ENCODE data around the gene OTOGL.
"Not testable (repeated sequence)": the region's sequence is repeated elsewhere in the genome, so short reads cannot be mapped to it uniquely, and the experiment has no call there.

OTOGL gene

DNA sequence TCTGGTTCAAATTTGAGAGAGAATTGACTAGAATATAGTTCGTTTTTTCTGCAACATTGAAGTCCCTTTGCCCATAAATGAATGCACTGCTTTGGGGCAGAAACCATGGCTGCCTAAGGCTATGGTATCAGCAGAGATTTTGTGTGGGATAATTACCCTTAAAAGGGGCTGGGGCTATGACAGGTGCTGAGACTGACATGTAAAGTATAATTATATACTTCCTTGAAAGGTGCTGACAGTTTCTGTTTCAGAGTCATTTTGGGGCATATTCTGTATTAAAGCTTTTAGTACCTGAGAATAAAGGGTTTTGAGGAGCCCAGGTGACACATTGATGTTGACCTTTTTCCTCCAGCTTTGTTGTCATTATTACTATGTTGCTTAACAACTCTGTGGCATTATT is 194.4 kb downstream of the OTOGL start:
- DNase-seq = no peak

DNA sequence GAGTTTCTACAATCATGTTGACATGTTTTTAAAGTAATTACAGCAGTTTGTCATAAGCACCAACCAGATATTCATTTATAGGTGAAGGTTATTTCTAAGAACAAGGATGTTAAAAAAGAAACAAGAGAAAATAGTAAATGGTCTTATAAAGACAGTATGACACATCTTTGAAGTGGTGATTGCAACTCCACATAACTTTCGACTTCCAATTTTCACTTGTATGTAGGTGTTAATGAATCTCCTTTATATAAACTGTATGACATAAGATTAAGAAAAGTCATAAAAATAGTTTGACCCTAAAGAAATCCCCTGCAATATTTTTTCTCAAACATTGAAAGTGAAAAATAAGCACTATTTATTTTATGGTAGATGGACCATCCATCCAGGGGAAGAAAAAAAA is 199.9 kb downstream of the OTOGL start:
- DNase-seq = no peak

DNA sequence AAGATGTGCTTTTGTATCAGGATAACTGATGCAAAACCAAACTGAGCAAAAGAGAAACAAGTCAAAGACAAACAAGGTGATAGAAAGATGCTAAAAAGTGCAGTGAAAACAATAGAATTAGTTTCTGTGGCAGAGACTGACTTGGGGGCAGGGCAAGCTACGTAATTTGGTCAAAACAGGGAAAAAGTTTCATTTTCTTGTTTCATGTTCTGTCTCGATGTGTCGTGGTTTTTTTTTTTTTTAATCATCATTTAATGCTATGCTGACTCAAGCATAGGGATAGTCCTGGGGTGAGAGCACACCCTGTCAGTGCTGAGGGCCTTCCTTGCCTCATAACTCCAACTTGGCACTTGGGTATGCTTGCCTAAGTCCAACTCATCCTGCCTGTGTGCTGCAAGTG is 200.6 kb downstream of the OTOGL start:
- no peak for DNase-seq

DNA sequence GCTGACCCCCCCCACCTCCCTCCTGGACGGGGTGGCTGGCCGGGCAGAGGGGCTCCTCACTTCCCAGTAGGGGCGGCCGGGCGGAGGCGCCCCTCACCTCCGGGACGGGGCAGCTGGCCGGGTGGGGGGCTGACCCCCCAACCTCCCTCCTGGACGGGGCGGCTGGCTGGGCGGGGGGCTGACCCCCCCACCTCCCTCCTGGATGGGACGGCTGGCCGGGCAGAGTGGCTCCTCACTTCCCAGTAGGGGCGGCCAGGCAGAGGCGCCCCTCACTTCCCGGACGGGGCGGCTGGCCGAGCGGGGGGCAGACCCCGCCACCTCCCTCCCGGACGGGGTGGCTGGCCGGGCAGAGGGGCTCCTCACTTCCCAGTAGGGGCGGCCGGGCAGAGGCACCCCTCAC is 208.1 kb downstream of the OTOGL start:
- DNase-seq = not testable (repeated sequence)

DNA sequence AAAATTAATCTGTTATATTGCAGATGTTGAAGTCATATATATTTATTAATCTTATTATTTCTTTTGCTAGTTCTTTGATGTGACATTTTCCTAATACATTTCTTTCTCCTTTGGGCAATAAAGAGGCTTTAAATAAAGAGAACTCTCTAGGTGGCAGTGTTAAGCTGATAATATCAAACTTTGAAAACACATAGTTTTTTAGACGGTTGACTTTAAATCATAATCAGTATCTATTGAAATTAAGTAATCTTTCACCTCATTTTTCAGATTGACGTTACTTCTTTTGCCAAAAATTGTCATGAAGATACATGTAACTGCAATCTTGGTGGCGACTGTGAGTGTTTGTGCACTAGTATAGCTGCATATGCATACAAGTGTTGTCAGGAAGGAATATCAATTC is 213.9 kb downstream of the OTOGL start:
- DNase-seq = no peak

DNA sequence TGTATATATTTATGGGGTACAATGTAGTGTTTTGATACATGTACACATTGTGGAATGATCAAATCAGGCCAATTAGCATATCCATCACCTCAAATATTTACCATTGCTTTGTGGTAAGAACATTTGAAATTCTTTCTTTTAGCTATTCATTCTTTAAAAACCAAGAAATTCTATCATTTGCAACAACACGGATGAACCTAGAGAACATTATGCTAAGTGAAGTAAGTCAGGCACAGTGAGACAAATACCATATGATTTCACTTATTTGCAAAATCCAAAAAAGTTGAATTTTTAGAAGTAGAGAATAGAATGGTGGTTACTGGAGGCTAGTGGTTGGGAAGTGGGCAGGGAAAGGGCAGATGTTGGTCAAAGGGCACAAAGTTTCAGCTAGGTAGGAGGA is 215.4 kb downstream of the OTOGL start:
- DNase-seq = no peak

DNA sequence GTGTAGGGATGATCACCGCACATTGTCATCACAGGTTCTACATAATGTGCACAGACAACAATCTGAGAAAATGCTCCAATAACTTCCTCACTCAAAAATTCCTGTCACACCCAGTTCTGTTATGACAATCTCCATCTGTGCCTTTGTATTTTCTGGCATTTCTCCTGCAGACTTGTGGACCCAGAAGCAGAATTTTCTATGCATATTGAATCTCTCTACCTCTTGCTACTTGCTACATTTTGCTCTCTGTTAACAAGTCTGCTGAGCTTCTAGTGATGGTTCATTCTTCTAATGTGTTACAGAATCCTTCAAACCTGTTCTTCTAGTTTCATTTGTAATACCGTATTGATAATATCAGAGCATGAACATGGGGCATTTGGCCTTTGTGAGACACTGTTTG is 216.9 kb downstream of the OTOGL start:
- no peak for DNase-seq

DNA sequence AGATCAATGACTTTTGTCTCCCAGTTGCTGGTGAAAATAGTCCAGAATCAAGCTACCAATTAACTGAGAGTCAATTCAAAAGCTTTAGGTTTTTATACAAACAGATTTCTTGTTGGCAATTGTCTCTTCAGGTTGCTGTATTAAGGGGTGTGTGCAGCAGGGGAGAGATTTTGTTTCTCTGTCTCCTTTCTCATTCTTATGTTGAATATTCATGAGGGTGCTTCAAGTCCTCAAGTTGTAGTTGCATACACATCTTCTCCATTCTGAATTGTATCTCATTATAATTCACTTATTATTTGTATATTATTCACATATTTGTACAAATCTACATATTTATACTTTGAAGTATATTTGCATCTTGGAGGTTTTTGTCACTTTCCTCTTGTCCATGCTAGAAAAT is 218.0 kb downstream of the OTOGL start:
- no peak for DNase-seq

DNA sequence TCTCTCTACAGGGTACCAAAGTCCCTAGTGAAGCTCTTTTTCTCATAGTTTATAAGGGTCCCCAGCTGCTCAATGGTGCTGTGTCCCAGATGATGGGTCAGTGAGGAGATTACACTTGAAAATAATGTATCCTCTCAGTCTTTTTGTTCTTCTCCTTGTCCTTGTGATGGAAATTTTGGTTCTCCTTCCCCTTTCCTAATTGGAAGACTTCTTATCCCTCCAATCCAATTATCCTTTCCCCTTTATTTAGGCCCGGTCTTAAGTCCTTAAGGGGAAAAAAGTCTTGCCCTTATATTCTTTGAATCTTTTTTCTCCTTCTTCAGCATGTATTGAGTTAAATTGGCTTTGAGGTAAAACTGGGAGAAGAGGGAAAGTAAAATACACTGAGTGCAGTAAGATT is 218.6 kb downstream of the OTOGL start:
- DNase-seq = no peak

DNA sequence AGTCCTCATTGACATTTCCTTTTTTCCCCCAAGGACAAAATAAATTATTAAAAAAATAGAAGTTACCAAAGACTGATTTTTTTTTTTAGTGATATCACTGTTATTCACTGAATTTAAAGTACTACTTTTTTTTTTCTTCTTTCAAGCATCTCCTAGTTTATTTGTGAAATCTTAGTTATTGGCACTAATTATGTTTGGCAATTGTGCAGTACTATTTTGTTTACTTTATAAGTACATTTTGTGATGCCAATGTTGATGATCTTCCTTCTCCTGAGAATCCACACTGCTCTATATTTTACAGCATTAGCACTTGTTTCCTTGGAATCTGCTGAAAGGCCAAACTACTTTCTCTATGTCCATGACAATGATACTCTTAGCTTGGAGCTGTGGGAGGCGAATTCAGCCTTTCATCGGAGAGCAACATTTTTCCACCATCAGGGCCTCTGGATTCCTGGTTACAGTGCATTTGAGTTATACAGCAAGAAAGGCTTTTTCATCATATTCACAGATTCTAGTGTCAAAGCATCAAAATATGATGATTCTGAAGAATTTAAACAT is 220.9 kb downstream of the OTOGL start:
- DNase-seq = no peak

DNA sequence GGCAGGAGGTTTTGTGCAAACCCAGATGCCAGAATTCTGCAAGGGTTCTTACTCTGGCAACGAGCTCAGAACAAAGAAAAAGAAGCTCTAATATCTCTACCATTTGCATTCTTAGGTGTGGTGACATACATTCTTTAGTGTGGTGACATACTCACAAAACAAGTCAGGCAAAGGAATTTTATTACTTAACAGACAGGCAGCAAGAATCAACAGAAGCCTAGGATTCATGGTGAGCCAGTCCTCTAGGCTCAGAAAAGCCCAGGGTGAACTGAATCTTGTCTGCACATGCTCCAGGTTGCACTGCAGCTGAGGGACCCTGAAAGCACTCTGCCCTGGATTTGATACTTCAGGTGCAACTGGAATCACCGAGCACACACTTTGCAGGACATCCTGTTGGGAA is 222.3 kb downstream of the OTOGL start:
- no peak for DNase-seq

DNA sequence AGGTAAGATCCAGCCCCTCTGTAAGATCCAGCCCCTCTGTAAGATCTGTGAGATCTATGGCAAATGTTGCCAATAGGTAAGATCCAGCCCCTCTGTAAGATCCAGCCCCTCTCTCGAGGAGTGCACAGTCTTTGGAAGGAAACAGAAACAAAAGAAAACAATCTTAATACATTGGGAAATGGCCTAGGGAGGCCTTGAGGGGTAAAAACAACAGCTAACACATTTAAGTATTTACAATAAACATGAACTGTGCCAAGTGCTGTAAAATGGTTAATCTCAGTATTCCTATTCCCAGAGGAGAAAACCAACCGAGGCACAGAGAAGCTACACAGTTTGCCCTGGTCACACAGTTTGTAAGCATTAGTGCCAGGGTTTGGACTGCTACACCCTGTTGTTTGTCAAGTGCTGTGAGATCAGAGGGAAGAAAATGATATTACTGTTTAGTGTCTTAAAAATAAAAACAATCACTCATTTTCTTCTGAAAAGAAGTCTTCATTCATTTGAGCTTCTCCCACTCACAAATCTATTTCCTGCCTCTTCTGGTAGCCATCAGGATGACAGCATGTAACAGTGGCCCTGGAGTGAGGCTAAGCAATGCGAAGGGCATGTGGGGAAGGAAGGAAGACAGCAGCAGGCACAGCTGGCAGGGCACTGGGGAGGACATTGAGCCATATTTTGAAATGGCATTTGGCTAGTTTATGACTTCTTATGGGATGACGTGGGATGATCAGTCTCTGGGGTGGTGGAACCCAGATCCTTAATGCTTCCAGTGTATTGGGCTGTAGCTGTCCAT is 226.0 kb downstream of the OTOGL start:
- no peak for DNase-seq

DNA sequence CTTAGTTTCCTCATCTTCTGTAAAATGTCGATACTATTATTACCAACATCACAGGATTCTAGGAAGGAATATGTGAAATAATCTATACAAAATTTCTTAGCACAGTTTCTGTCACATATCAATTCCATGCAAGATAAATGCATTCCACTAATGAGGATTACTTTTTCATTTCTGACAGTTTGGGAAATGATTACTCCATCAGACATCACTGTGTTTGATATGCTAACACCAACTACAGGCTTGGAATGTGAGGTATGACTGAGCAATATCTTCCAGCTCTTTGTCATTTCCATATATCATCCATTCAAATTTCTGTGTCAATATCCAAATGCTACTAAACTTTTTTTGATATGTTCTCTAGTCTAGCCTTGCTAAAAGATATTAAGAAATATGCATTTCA is 233.5 kb downstream of the OTOGL start:
- no peak for DNase-seq

DNA sequence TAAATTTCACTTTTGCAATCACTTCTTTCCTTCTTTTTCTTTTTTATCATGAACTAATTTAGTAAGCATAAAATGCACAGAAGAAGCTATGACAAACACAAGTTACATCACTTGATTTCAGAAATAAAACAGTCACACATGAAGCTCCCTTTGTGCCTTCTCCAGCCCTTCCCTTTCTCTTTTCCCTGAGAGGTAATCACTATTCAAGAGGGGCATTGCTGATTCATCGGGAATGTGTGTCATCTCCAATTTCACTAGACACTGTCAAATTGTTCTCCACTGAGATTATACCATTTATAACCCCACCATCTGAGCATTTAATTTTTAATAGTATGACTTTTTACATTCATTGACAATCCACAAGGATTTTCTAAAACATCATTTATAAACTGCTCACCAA is 253.1 kb downstream of the OTOGL start:
- DNase-seq = no peak

DNA sequence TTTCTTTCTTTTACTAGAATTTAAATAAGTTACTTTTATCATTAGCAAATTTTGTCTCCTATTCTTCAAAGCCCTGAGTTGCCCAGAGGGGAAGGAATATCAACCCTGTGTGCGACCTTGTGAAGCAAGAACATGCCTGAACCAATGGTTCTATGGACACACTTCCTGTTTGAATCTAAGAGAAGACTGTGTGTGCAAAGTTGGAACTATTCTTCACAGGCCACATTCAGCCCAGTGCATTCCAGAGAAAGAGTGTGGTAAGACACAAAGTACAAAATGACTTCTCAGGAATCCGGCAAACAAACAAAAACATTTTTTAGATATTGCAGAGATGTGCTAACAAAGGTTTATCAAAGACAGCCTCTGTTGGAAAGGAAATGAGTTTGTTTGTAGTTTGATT is 253.9 kb downstream of the OTOGL start:
- no peak for DNase-seq

DNA sequence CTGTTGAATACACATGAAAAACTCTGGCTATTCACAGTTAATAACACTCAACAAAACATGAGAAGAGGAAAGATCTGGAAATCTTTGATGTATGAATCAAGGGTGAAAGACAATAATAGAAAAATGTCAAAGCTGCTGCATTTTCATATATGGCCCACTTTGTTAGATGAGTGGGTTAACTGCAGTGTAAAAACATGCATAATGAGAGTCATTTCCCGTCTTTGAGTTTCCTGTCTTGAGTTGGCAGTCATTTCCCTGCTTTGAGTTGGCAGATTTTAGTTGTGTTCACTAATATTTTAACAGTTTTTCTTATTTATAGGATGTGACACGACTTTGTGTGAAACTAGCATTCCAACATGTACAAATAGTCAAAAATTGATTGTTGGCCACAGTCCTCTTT is 256.8 kb downstream of the OTOGL start:
- DNase-seq = no peak

DNA sequence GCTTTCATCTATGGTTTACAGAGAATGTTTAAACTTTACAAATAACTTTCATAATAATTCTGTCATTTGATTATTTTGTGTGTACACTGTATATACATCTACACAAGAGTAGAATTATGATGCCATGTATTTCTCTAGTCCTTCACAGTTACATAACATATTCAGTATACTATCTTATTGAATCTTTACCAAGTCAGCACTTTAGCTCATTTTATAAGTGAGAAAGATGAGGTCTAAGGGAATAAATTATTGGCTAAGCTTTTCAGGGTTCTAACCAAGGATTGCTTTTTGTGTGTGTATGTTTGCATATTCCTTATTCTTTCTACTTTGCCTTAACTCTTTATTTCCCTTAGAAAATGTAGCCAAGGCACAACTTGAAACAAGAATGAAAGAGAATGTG is 260.4 kb downstream of the OTOGL start:
- DNase-seq = no peak

DNA sequence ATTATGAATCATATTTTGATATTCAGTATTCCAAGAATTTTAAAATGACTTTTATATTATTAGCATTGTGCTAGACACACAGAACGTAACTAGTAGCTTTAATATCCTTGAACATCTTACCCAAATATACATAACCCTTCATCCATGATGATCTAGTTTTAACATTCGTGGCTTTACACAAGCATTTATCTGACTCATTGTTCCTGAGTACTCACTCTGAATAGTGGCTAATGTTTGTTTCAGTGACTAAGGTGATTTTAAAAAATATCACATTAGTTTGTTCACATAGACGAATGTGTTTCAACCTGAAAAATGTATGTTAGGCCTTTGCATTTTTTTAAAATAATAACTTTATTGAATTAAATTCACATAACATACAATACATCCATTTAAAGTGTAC is 264.7 kb downstream of the OTOGL start:
- DNase-seq = no peak

DNA sequence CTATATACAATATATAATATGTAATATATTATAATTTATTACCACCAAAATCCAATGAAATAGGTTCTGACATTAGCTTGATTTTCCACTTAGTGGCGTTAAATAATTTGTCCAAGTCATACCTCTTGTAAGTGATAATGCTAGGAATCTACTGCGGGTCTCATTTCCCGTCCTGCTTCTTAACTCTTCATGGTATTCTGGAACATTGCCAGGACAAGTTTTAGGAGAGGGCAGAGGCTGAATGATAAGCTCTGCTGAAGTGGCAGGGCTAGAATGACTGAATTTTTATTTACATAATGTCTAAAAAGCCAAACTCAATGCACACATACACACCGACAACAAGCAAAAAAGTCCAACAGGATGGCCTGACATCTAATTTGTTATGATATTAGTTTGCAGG is 274.3 kb downstream of the OTOGL start:
- DNase-seq = no peak

DNA sequence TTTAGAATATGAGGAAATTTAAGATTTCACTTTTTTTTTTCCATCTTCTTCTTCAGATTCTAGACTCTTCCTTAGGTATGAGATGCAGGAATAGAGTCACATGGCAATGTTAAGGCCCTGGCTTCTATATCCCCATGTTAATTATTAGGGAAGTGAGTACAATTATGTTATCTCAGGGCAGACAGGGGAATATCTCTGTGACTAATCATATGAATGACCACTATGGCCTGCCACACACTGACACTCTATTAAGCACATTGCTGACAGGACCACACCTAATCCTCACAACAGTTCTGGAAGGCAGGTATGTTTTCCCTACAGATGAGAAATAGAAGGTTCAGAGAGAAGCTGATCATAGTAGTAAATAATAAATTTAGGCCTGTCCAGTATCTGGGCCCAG is 275.3 kb downstream of the OTOGL start:
- no peak for DNase-seq

DNA sequence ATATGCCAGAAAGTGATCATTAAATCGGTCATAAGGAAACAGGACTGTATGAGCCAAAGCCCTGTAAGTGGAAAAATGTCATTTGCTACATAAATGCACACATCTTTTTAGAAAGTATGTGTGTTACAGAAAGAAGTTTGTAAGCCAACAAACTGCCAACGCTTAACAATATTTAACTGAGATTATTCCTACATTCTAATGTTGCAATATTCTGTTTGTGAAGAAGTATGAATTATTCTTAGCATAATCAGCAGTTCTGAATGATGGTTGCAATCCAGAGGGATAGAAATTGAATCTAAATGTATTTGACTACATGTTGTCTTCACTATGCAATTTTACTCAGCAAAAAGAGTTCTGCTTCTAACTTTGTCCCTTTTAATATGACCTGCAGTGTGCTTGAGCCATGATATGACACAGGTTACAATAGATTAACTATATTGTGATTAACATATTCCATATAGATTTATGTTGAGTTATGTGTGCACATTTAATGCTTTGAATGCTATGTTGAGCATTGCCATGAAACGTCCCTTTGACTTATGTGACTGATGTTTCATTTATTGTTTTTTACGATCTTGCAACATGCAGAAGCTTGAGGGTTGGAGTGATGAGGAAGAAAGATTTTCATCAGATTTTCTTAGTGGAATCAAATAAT is 277.9 kb downstream of the OTOGL start:
- no peak for DNase-seq

DNA sequence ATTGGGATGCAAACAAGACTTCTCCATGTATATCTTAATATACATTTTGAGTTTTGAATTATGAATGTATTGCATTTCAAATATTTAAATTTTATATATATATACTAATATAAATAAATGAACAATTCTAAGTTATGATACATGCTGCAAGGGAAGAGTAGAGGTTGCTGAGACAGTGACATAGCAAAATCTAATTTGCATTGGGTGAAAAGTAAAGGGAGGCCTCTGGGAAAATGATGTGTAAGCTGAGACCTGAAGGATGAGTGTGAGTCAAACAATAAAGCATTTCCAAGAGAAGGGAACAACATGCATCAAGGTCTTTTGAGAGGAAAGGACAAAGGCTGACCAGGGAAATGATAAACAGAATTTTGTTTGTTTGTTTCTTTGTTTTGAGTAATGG is 281.8 kb downstream of the OTOGL start:
- DNase-seq = no peak

DNA sequence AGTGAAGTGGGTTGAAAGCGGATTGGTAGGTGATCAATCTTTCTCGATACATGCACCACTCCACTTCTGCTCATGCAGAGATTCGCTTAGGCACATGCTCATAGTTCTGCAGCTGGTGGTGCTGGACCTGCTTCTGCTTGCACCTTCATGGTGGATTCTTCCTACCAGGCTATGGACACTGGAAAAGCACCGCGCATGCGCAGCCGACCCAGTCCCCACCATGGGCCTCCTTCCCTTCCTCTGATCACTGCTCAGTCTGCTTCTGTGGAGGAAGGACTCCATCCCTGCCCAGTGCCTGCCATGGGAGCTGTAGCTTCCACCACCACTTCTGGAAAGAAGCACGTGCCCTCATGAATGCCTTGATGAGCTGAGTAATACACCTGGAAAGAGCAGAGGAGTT is 282.9 kb downstream of the OTOGL start:
- no peak for DNase-seq

DNA sequence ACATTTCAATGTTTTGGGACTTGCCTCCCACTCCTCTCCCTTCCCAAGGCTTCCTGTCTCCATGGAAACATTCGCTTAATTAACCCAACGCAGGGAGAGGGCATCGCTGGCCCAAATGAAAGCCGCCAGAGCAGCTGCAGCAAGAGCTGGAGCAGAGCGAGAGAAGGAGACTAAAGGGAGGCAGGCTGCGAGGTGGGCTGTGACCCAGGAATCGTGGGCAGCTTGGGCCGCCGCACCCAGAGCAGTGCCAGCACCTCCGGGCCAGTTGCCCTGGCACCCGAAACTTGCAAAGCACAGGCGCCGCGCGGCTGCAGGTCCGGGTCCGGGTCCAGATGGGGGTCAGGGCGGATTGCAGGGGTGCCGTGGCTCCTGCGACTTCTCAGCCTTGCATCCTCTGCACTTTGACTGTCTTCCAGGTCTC is 301.2 kb downstream of the OTOGL start:
- DNase-seq = no peak

DNA sequence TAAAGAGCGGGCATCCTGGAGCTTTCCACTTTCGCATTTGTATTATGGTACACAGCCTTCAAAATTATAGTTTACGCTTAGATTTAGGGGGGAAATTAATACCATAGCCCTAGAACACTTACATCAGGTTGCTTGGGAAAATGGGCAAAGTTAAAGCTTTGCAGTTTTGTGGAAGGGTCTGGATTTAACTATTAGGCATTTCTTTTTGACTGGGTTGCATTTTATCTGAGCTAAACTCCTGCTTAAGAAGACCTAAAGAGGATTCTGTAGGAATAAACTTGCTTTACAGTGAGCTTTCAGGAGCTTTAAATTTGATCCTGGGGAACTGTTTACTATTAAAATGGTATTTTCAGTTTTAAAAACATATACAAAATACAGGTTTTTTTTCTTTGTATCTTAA is 301.9 kb downstream of the OTOGL start:
- DNase-seq = no peak

All from NCI-H1092 treated with DMSO at 0.1 percent for 48 hours (cell line).